Bronchial epithelial cell (primary cell): ENCODE measurements around the gene TMPRSS11D. TPM values are rescaled to one million over a fixed set of nuclear protein-coding genes. Genes with fewer than 3 reads are reported as not detected.

Source experiments
- DNase-seq: peaks from one replicate; pipeline ENCODE4 v3.0.0-alpha.2; 2010; ENCODE audit warnings: low read depth
- FAIRE-seq: peaks from 2 replicates; lab custom pipeline; 2011; peaks lifted over from hg19 to GRCh38; lab: Jason Lieb, UNC
- H3K27me3 ChIP-seq: 2 replicates; pipeline ENCODE4 v1.5.1; 2011; ENCODE audit warnings: low read length; ENCODE audit not compliant: control insufficient read depth, insufficient read depth
- H3K36me3 ChIP-seq: 2 replicates; pipeline ENCODE4 v1.5.1; 2011; ENCODE audit warnings: low read length; ENCODE audit not compliant: control insufficient read depth, insufficient read depth
- H3K4me3 ChIP-seq: 2 replicates; pipeline ENCODE4 v1.5.1; 2011; ENCODE audit warnings: mild to moderate bottlenecking, low read depth, low read length, control low read depth
- CTCF ChIP-seq: IDR thresholded peaks from 2 replicates; pipeline ENCODE4 v1.5.1; 2011; ENCODE audit warnings: mild to moderate bottlenecking, moderate library complexity, low read length, control low read depth, inconsistent platforms; ENCODE audit not compliant: insufficient read depth, severe bottlenecking
- total RNA-seq: library from RNA; depleted of rRNA; stranded (reverse); fragments of >200 nt; gene quantifications from 2 replicates; pipeline ENCODE4 v1.2.1, GENCODE V29; 2014

TMPRSS11D gene
- total RNA-seq, 1 donor from 2014 or later = 8.7 TPM

- Histone ChIP-seq H3K4me3 (no peak overlapping the region), H3K36me3 (no peaks in the 10 kb centered on the region), H3K27me3 (no peaks in the 10 kb centered on the region)
- no peak for DNase-seq
- FAIRE-seq = no peak
- no peak for TF ChIP-seq CTCF
These were observed 43.4 kb upstream of the TMPRSS11D start for GRCh38 chr4:67927251-67927650.

GRCh38 chr4:67926485-67926884 is 42.7 kb upstream of the TMPRSS11D start:
- Histone ChIP-seq H3K27me3 (no peaks in the 10 kb centered on the region), H3K4me3 (no peak overlapping the region), H3K36me3 (no peaks in the 10 kb centered on the region)
- DNase-seq (no peak), FAIRE-seq (no peak)
- no peak for TF ChIP-seq CTCF

- H3K27me3 ChIP-seq = no peaks in the 10 kb centered on the region
These were observed 38.9 kb upstream of the TMPRSS11D start for GRCh38 chr4:67922697-67923096.

GRCh38 chr4:67918428-67918827 is 34.6 kb upstream of the TMPRSS11D start:
- FAIRE-seq (no peak), DNase-seq (peak; percentile 33)
- TF ChIP-seq CTCF = peak; percentile 58
- no peak overlapping the region for H3K4me3 ChIP-seq
- no peaks in the 10 kb centered on the region for H3K27me3 ChIP-seq
- H3K36me3 ChIP-seq = no peaks in the 10 kb centered on the region

More at GRCh38 chr4:67922697-67923096, 38.9 kb upstream of the TMPRSS11D start:
- no peaks in the 10 kb centered on the region for H3K36me3 ChIP-seq
- H3K4me3 ChIP-seq = no peak overlapping the region
- FAIRE-seq = no peak
- DNase-seq = no peak
- TF ChIP-seq CTCF = no peak

- H3K36me3 ChIP-seq = no peaks in the 10 kb centered on the region
- FAIRE-seq (peak; percentile 76), DNase-seq (no peak)
- no peak for TF ChIP-seq CTCF
- no peaks in the 10 kb centered on the region for H3K27me3 ChIP-seq
- no peak overlapping the region for H3K4me3 ChIP-seq
These were observed 31.7 kb upstream of the TMPRSS11D start for GRCh38 chr4:67915400-67915966.

- no peak for TF ChIP-seq CTCF
- Histone ChIP-seq H3K36me3 (no peaks in the 10 kb centered on the region), H3K27me3 (no peaks in the 10 kb centered on the region), H3K4me3 (no peak overlapping the region)
- peak; percentile 47 for FAIRE-seq
- no peak for DNase-seq
These were observed 28.3 kb upstream of the TMPRSS11D start for GRCh38 chr4:67912080-67912479.
